GM12878 (cell line): ENCODE results near the gene GPBP1. TPM values are rescaled to one million over a fixed set of nuclear protein-coding genes. Genes with fewer than 3 reads are reported as not detected.

ENCODE experiments used
- ATAC-seq: fragments of 200-7000 bp; cut with Tn5 transposase; 3 replicates; pipeline ENCODE4 v1.9.1; 2020; ENCODE audit warnings: mild to moderate bottlenecking, moderate library complexity
- BruUV-seq: library from RNA; stranded (reverse); fragments of 400-500 nt; replicated peaks from 2 replicates; lab custom pipeline; 2021; lab: Mats Ljungman, UMichigan
- CTCF ChIA-PET: fragments of 300-600 bp; sonication (Branson Sonifier 250); formaldehyde crosslinking; extraction: SDS; loops from one replicate; lab custom pipeline; 2021; ENCODE audit warnings: inconsistent platforms; lab: Yijun Ruan, JAX
- POLR2A ChIA-PET: fragments of 350-600 bp; formaldehyde crosslinking; extraction: SDS; loops from one replicate; lab custom pipeline; 2021; ENCODE audit warnings: inconsistent platforms; lab: Charles Lee
- RAD21 ChIA-PET: fragments of 300-600 bp; sonication (Branson Sonifier 250); formaldehyde crosslinking; loops from one replicate; lab custom pipeline; 2023; ENCODE audit warnings: antibody characterized with exemption; ENCODE audit not compliant: unreplicated experiment; lab: Charles Lee
- SMC1A ChIA-PET: fragments of 300-600 bp; sonication (Branson Sonifier 250); formaldehyde crosslinking; loops from one replicate; lab custom pipeline; 2023; ENCODE audit not compliant: unreplicated experiment, uncharacterized antibody; lab: Charles Lee
- DNase-seq: peaks from one replicate; pipeline ENCODE4 v3.0.0-alpha.2; 2011; ENCODE audit warnings: low read depth, low spot score
- FAIRE-seq: peaks from 3 replicates; lab custom pipeline; 2011; peaks lifted over from hg19 to GRCh38; lab: Jason Lieb, UNC
- H2AFZ ChIP-seq: 2 replicates; pipeline ENCODE4 v1.6.0; 2011; ENCODE audit warnings: low read depth, low read length, control low read depth; ENCODE audit not compliant: control insufficient read depth
- H3K27ac ChIP-seq: 2 replicates; pipeline ENCODE4 v1.5.1; 2011; ENCODE audit warnings: control low read depth; ENCODE audit not compliant: control insufficient read depth, insufficient read depth
- H3K27me3 ChIP-seq, 2 experiments: replicated peaks in 1 of 2; 2 replicates each; pipeline versions ENCODE4 v1.6.0 to v1.6.1; 2011; ENCODE audit warnings: low read length in 1 of 2; ENCODE audit not compliant: control insufficient read depth in 2 of 2, insufficient read depth in 2 of 2
- H3K36me3 ChIP-seq, 2 experiments: 2 replicates each; pipeline ENCODE4 v1.5.1; 2011; ENCODE audit warnings: low read length in 1 of 2; ENCODE audit not compliant: control insufficient read depth in 2 of 2, insufficient read depth in 2 of 2
- H3K4me1 ChIP-seq: 2 replicates; pipeline ENCODE4 v1.6.1; 2011; ENCODE audit warnings: mild to moderate bottlenecking, low read length, moderate library complexity, mixed read lengths; ENCODE audit not compliant: control insufficient read depth, insufficient read depth
- H3K4me2 ChIP-seq: 2 replicates; pipeline ENCODE4 v1.6.0; 2011; ENCODE audit warnings: control low read depth; ENCODE audit not compliant: control insufficient read depth, insufficient read depth
- H3K4me3 ChIP-seq: fragments of 200-600 bp; sonication (generic); 2 replicates; pipeline ENCODE4 v1.5.1; 2016
- H3K79me2 ChIP-seq: 2 replicates; pipeline ENCODE4 v1.6.0; 2011; ENCODE audit warnings: low read length; ENCODE audit not compliant: control insufficient read depth, insufficient read depth
- H3K9ac ChIP-seq: 2 replicates; pipeline ENCODE4 v1.8.0; 2011; ENCODE audit warnings: low read length, control low read depth, mixed read lengths; ENCODE audit not compliant: control insufficient read depth, insufficient read depth
- H3K9me3 ChIP-seq: replicated peaks from 3 replicates; pipeline ENCODE4 v1.5.1; 2011; ENCODE audit warnings: mild to moderate bottlenecking, low read length; ENCODE audit not compliant: control insufficient read depth, insufficient read depth
- H4K20me1 ChIP-seq: 2 replicates; pipeline ENCODE4 v1.6.0; 2011; ENCODE audit not compliant: control insufficient read depth, insufficient read depth
- CHD2 ChIP-seq: IDR thresholded peaks from 2 replicates; pipeline ENCODE4 v1.6.1; 2011; ENCODE audit warnings: low read depth, low read length, improper control_type of control experiment, borderline replicate concordance
- HSF1 ChIP-seq: fragments of 150-350 bp; IDR thresholded peaks from 2 replicates; pipeline ENCODE4 v1.6.1; 2014; ENCODE audit warnings: mild to moderate bottlenecking, low read depth, low read length
- IKZF1 ChIP-seq: fragments of 450-650 bp; conservative IDR thresholded peaks from 2 replicates; pipeline ENCODE4 v1.6.1; 2017; ENCODE audit warnings: antibody characterized with exemption, mild to moderate bottlenecking
- NR2F1 ChIP-seq: fragments of 450-650 bp; conservative IDR thresholded peaks from 2 replicates; pipeline ENCODE4 v1.6.1; 2017; ENCODE audit warnings: mild to moderate bottlenecking
- PAX5 ChIP-seq: IDR thresholded peaks from 2 replicates; pipeline ENCODE4 v1.6.1; 2011; ENCODE audit warnings: low read depth, low read length, borderline replicate concordance
- RELB ChIP-seq: fragments of 450-650 bp; IDR thresholded peaks from 2 replicates; pipeline ENCODE4 v1.6.1; 2017; ENCODE audit warnings: low read depth, mild to moderate bottlenecking, moderate library complexity
- SIN3A ChIP-seq: IDR thresholded peaks from 2 replicates; pipeline ENCODE4 v1.6.1; 2012; ENCODE audit warnings: low read depth, low read length, improper control_type of control experiment
- SIX5 ChIP-seq: IDR thresholded peaks from 2 replicates; pipeline ENCODE4 v1.6.1; 2011; ENCODE audit warnings: mild to moderate bottlenecking, low read depth, low read length, moderate library complexity; ENCODE audit not compliant: severe bottlenecking
- SPI1 ChIP-seq: IDR thresholded peaks from 2 replicates; pipeline ENCODE4 v1.6.1; 2011; ENCODE audit warnings: low read depth, mild to moderate bottlenecking, low read length, moderate library complexity, borderline replicate concordance; ENCODE audit not compliant: insufficient read depth
- TAF1 ChIP-seq: IDR thresholded peaks from 2 replicates; pipeline ENCODE4 v1.6.1; 2011; ENCODE audit warnings: mild to moderate bottlenecking, low read depth, low read length, borderline replicate concordance
- TCF3 ChIP-seq: IDR thresholded peaks from 2 replicates; pipeline ENCODE4 v1.6.1; 2012; ENCODE audit warnings: low read depth, mild to moderate bottlenecking, low read length, borderline replicate concordance; ENCODE audit not compliant: insufficient read depth
- YY1 ChIP-seq: IDR thresholded peaks from 2 replicates; pipeline ENCODE4 v1.6.1; 2011; ENCODE audit warnings: low read depth, mild to moderate bottlenecking, low read length
- ZNF207 ChIP-seq: fragments of 450-650 bp; IDR thresholded peaks from 2 replicates; pipeline ENCODE4 v1.6.1; 2014; ENCODE audit warnings: antibody characterized with exemption, mild to moderate bottlenecking, borderline replicate concordance
- WGBS: methylation state at CpG from one replicate; pipeline ENCODE4 v1.1.6; 2016; ENCODE audit warnings: low lambda C conversion rate; ENCODE audit not compliant: insufficient replicate concordance, insufficient coverage; ENCODE audit errors: missing lambda C conversion rate; 5-methylcytosine and 5-hydroxymethylcytosine counted together
- in situ Hi-C: fragments of 300-500 bp; cut with MboI; formaldehyde crosslinking; loops from 9 replicates; pipeline ENCODE4 v1.14.3; 2018; ENCODE audit warnings: mixed read lengths
- intact Hi-C: fragments of 100-400 bp; cut with micrococcal nuclease; formaldehyde crosslinking; loops from one replicate; pipeline ENCODE4 v1.14.2; 2022; ENCODE audit not compliant: unreplicated experiment
- polyA plus RNA-seq, 11 experiments: library from polyadenylated mRNA; depleted of rRNA in 4 of 11; unstranded in 6 of 11; stranded (reverse) in 5 of 11; fragments of >200 nt; fragmentation: Nextera tagmentation in 4 of 11; fragmentation: Illumina TruSeq in 1 of 11; extraction: Ambion mirVana in 4 of 11; extraction: Trizol in 1 of 11; gene quantifications; 1 replicate in 1 of 11; 2 replicates in 10 of 11; pipeline versions ENCODE4 v1.2.1 to v1.2.3, GENCODE V29; 2011 to 2016; ENCODE audit warnings: inconsistent platforms in 2 of 11, missing spikeins in 2 of 11, low read depth in 1 of 11
- total RNA-seq, 4 experiments: library from RNA; depleted of rRNA in 3 of 4; stranded (reverse); fragments of >200 nt in 3 of 4; fragmentation: Illumina TruSeq in 1 of 4; extraction: Trizol in 1 of 4; gene quantifications; 2 replicates each; pipeline versions ENCODE4 v1.2.1 to v1.2.3, GENCODE V29; 2013 to 2021
- TF ChIP-seq, protein P1 (sequence below): fragments of 450-650 bp; IDR thresholded peaks from 2 replicates; pipeline ENCODE4 v1.6.1; 2017; ENCODE audit warnings: antibody characterized with exemption, mild to moderate bottlenecking, moderate library complexity

Gene GPBP1
- total and polyA plus RNA-seq, 10 of the 15 experiments (the other 5 are each of a cell fraction or from before 2014, with no cell fraction given), result 27.0 to 96.2 (median 55.4) TPM

DNA sequence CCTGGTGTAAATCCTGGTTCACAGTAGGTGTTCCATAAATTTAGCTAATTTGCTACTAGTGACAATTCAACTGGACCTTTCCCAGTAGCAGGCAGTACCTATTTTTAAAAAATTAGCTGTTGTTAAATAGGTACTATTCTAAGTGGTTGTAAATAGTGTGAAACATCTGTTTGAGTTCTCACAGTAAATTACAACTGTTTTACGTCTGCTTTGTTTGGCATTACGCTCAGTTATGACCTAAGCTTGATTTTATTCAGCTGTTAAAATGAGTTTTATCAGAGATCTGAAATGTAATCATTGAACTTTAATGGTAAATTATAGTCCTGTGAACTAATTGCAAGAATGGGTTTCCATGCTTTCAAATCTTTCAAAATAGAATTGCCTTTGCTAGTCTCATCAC, 93.9 kb downstream of the GPBP1 start:
- FAIRE-seq, result no peak
- Histone ChIP-seq H3K9ac (no peak overlapping the region), H2AFZ (no peak overlapping the region), H4K20me1 (no peaks in the 10 kb centered on the region), H3K79me2 (no peaks in the 10 kb centered on the region), H3K4me1 (no peaks in the 10 kb centered on the region), H3K27ac (no peak overlapping the region), H3K27me3 (no peaks in the 10 kb centered on the region), H3K4me3 (no peak overlapping the region), H3K4me2 (no peak overlapping the region), H3K9me3 (no peaks in the 10 kb centered on the region), H3K36me3 (peaks cover 2 to 4% of the 10 kb centered on the region in 2 experiments; a peak in 1 of 4 replicates)
- no peak for TF ChIP-seq TCF3
- no peak for TF ChIP-seq IKZF1
- TF ChIP-seq, protein P1, sequence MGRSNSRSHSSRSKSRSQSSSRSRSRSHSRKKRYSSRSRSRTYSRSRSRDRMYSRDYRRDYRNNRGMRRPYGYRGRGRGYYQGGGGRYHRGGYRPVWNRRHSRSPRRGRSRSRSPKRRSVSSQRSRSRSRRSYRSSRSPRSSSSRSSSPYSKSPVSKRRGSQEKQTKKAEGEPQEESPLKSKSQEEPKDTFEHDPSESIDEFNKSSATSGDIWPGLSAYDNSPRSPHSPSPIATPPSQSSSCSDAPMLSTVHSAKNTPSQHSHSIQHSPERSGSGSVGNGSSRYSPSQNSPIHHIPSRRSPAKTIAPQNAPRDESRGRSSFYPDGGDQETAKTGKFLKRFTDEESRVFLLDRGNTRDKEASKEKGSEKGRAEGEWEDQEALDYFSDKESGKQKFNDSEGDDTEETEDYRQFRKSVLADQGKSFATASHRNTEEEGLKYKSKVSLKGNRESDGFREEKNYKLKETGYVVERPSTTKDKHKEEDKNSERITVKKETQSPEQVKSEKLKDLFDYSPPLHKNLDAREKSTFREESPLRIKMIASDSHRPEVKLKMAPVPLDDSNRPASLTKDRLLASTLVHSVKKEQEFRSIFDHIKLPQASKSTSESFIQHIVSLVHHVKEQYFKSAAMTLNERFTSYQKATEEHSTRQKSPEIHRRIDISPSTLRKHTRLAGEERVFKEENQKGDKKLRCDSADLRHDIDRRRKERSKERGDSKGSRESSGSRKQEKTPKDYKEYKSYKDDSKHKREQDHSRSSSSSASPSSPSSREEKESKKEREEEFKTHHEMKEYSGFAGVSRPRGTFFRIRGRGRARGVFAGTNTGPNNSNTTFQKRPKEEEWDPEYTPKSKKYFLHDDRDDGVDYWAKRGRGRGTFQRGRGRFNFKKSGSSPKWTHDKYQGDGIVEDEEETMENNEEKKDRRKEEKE, result no peak
- TF ChIP-seq HSF1, result no peak
- no peak for TF ChIP-seq YY1
- TF ChIP-seq ZNF207, result no peak
- TF ChIP-seq SPI1, result no peak
- TF ChIP-seq NR2F1, result no peak
- TF ChIP-seq PAX5, result no peak
- TF ChIP-seq SIN3A, result no peak
- TF ChIP-seq RELB, result no peak
- TF ChIP-seq CHD2, result no peak
- TF ChIP-seq TAF1, result no peak
- TF ChIP-seq SIX5, result no peak
- no TSS peak for BruUV-seq
- ChIA-PET SMC1A (no interaction called here), RAD21 (no interaction called here), CTCF (interaction anchor here (1.0 to 1.2 kb wide), 3 partner anchors 11 to 130 kb away, joined by 3 read pairs; no protein-coding TSS in a partner anchor), POLR2A (interaction anchor here (0.6 kb wide), 1 partner anchor 78 kb away, joined by 8 read pairs; no protein-coding TSS in a partner anchor)
- WGBS, result 97% methylated on average over 2 of the region's 2 CpGs
- in situ Hi-C loops, result no loop called here
- no peak for ATAC-seq
- intact Hi-C loops, result no loop called here
- no peak for DNase-seq
